DMS53 treated with DMSO at 0.1 percent for 48 hours (cell line): ENCODE measurements around the gene GLI2.

ENCODE experiments used
- DNase-seq: peaks from one replicate; lab custom pipeline; 2025; ENCODE audit not compliant: unreplicated experiment; lab: John Stamatoyannopoulos, UW

Gene GLI2

GRCh38 chr2:120754067-120754960 lies 18.6 kb downstream of the GLI2 start:
- no peak for DNase-seq

- no peak for DNase-seq
These were observed 22.8 kb downstream of the GLI2 start for GRCh38 chr2:120758181-120759144.

GRCh38 chr2:120759543-120760331 lies 24.1 kb downstream of the GLI2 start:
- no peak for DNase-seq

- DNase-seq = no peak
These were observed 24.9 kb downstream of the GLI2 start for GRCh38 chr2:120760446-120761135.

GRCh38 chr2:120761164-120761861 lies 25.6 kb downstream of the GLI2 start:
- no peak for DNase-seq

- no peak for DNase-seq
These were observed 26.2 kb downstream of the GLI2 start for GRCh38 chr2:120761911-120762310.

GRCh38 chr2:120762341-120763061 lies 26.8 kb downstream of the GLI2 start:
- no peak for DNase-seq

- no peak for DNase-seq
These were observed 27.8 kb downstream of the GLI2 start for GRCh38 chr2:120763508-120763907.

GRCh38 chr2:120763931-120764330 lies 28.3 kb downstream of the GLI2 start:
- DNase-seq = no peak

GRCh38 chr2:120764492-120764891 lies 28.8 kb downstream of the GLI2 start:
- DNase-seq = no peak

GRCh38 chr2:120764991-120765677 lies 29.5 kb downstream of the GLI2 start:
- no peak for DNase-seq

GRCh38 chr2:120765678-120766469 lies 30.2 kb downstream of the GLI2 start:
- DNase-seq = no peak

GRCh38 chr2:120766470-120767351 lies 31.0 kb downstream of the GLI2 start:
- DNase-seq = no peak

- no peak for DNase-seq
These were observed 31.9 kb downstream of the GLI2 start for GRCh38 chr2:120767486-120768005.

- no peak for DNase-seq
These were observed 32.7 kb downstream of the GLI2 start for GRCh38 chr2:120768112-120769048.
